Measurements from ENCODE around the gene NTM. TPM values are rescaled to one million over a fixed set of nuclear protein-coding genes. Genes with fewer than 3 reads are reported as not detected.

Gene NTM
- polyA plus RNA-seq, 2 donors: 0.24 to 1.1 TPM

GRCh38 chr11:131918663-131919062 is 548.2 kb downstream of the NTM start:
- Histone ChIP-seq H3K4me1 (ENCODE audit: control insufficient read depth in 2 of 2, insufficient read depth in 2 of 2, low read length in 1 of 2) (no peaks in the 10 kb centered on the region), H3K36me3 (ENCODE audit: control insufficient read depth in 2 of 2, insufficient read depth in 2 of 2, low read length in 1 of 2) (no peaks in the 10 kb centered on the region), H3K4me3 (ENCODE audit: low read depth in 1 of 2, low read length in 2 of 2) (no peak overlapping the region), H3K27ac (ENCODE audit: low read depth in 2 of 2, low read length in 1 of 2) (no peak overlapping the region), H3K9me3 (ENCODE audit: control insufficient read depth in 2 of 2, insufficient read depth in 1 of 2, low read depth in 1 of 2, low read length in 1 of 2) (peaks cover 1 to 3% of the 10 kb centered on the region in 2 donors), H3K27me3 (ENCODE audit: control insufficient read depth in 1 of 2, insufficient read depth in 2 of 2, low read length in 2 of 2) (no peaks in the 10 kb centered on the region)
- 74% methylated on average over 4 of the region's 4 CpGs for WGBS, 2 donors

- no peak overlapping the region for H3K27ac ChIP-seq (ENCODE audit: low read depth in 2 of 2, low read length in 1 of 2)
- WGBS, 2 donors: 86 to 88% methylated on average over 6 of the region's 6 CpGs
- no peak overlapping the region for H3K4me3 ChIP-seq (ENCODE audit: low read depth in 1 of 2, low read length in 2 of 2)
- H3K4me1 ChIP-seq (ENCODE audit: control insufficient read depth in 2 of 2, insufficient read depth in 2 of 2, low read length in 1 of 2): peaks cover 2 to 4% of the 10 kb centered on the region in 2 donors
- peaks cover 3 to 4% of the 10 kb centered on the region in 2 donors for H3K9me3 ChIP-seq (ENCODE audit: control insufficient read depth in 2 of 2, insufficient read depth in 1 of 2, low read depth in 1 of 2, low read length in 1 of 2)
- no peaks in the 10 kb centered on the region for H3K36me3 ChIP-seq (ENCODE audit: control insufficient read depth in 2 of 2, insufficient read depth in 2 of 2, low read length in 1 of 2)
- H3K27me3 ChIP-seq (ENCODE audit: control insufficient read depth in 1 of 2, insufficient read depth in 2 of 2, low read length in 2 of 2): no peaks in the 10 kb centered on the region
Observed at GRCh38 chr11:131922220-131922619, 551.8 kb downstream of the NTM start.

GRCh38 chr11:131923309-131923708 is 552.9 kb downstream of the NTM start:
- Histone ChIP-seq H3K4me3 (ENCODE audit: low read depth in 1 of 2, low read length in 2 of 2) (no peak overlapping the region), H3K9me3 (ENCODE audit: control insufficient read depth in 2 of 2, insufficient read depth in 1 of 2, low read depth in 1 of 2, low read length in 1 of 2) (peaks cover 0 to 4% of the 10 kb centered on the region in 2 donors), H3K27me3 (ENCODE audit: control insufficient read depth in 1 of 2, insufficient read depth in 2 of 2, low read length in 2 of 2) (no peaks in the 10 kb centered on the region), H3K4me1 (ENCODE audit: control insufficient read depth in 2 of 2, insufficient read depth in 2 of 2, low read length in 1 of 2) (peaks cover 2 to 4% of the 10 kb centered on the region in 2 donors), H3K36me3 (ENCODE audit: control insufficient read depth in 2 of 2, insufficient read depth in 2 of 2, low read length in 1 of 2) (no peaks in the 10 kb centered on the region), H3K27ac (ENCODE audit: low read depth in 2 of 2, low read length in 1 of 2) (no peak overlapping the region)
- 56 to 62% methylated on average over 3 of the region's 3 CpGs for WGBS, 2 donors

GRCh38 chr11:131924001-131924400 is 553.6 kb downstream of the NTM start:
- H3K36me3 ChIP-seq (ENCODE audit: control insufficient read depth in 2 of 2, insufficient read depth in 2 of 2, low read length in 1 of 2): no peaks in the 10 kb centered on the region
- no peak overlapping the region for H3K4me3 ChIP-seq (ENCODE audit: low read depth in 1 of 2, low read length in 2 of 2)
- WGBS, 2 donors: 57 to 58% methylated on average over 8 of the region's 8 CpGs
- H3K4me1 ChIP-seq (ENCODE audit: control insufficient read depth in 2 of 2, insufficient read depth in 2 of 2, low read length in 1 of 2): peaks cover 2 to 4% of the 10 kb centered on the region in 2 donors
- H3K27me3 ChIP-seq (ENCODE audit: control insufficient read depth in 1 of 2, insufficient read depth in 2 of 2, low read length in 2 of 2): no peaks in the 10 kb centered on the region
- no peak overlapping the region for H3K27ac ChIP-seq (ENCODE audit: low read depth in 2 of 2, low read length in 1 of 2)
- peaks cover 0 to 4% of the 10 kb centered on the region in 2 donors for H3K9me3 ChIP-seq (ENCODE audit: control insufficient read depth in 2 of 2, insufficient read depth in 1 of 2, low read depth in 1 of 2, low read length in 1 of 2)

GRCh38 chr11:131924457-131925201 is 554.2 kb downstream of the NTM start:
- no peaks in the 10 kb centered on the region for H3K27me3 ChIP-seq (ENCODE audit: control insufficient read depth in 1 of 2, insufficient read depth in 2 of 2, low read length in 2 of 2)
- H3K4me1 ChIP-seq (ENCODE audit: control insufficient read depth in 2 of 2, insufficient read depth in 2 of 2, low read length in 1 of 2): peaks cover 2 to 4% of the 10 kb centered on the region in 2 donors
- WGBS, 2 donors: 15 to 29% methylated on average over 4 of the region's 4 CpGs
- peaks cover 0 to 4% of the 10 kb centered on the region in 2 donors for H3K9me3 ChIP-seq (ENCODE audit: control insufficient read depth in 2 of 2, insufficient read depth in 1 of 2, low read depth in 1 of 2, low read length in 1 of 2)
- no peaks in the 10 kb centered on the region for H3K36me3 ChIP-seq (ENCODE audit: control insufficient read depth in 2 of 2, insufficient read depth in 2 of 2, low read length in 1 of 2)
- H3K4me3 ChIP-seq (ENCODE audit: low read depth in 1 of 2, low read length in 2 of 2): no peak overlapping the region
- no peak overlapping the region for H3K27ac ChIP-seq (ENCODE audit: low read depth in 2 of 2, low read length in 1 of 2)

- WGBS, 2 donors: 89 to 96% methylated on average over 4 of the region's 4 CpGs
- Histone ChIP-seq H3K4me1 (ENCODE audit: control insufficient read depth in 2 of 2, insufficient read depth in 2 of 2, low read length in 1 of 2) (peaks cover 2 to 4% of the 10 kb centered on the region in 2 donors), H3K27ac (ENCODE audit: low read depth in 2 of 2, low read length in 1 of 2) (no peak overlapping the region), H3K36me3 (ENCODE audit: control insufficient read depth in 2 of 2, insufficient read depth in 2 of 2, low read length in 1 of 2) (no peaks in the 10 kb centered on the region), H3K4me3 (ENCODE audit: low read depth in 1 of 2, low read length in 2 of 2) (no peak overlapping the region), H3K9me3 (ENCODE audit: control insufficient read depth in 2 of 2, insufficient read depth in 1 of 2, low read depth in 1 of 2, low read length in 1 of 2) (peaks cover 0 to 4% of the 10 kb centered on the region in 2 donors), H3K27me3 (ENCODE audit: control insufficient read depth in 1 of 2, insufficient read depth in 2 of 2, low read length in 2 of 2) (no peaks in the 10 kb centered on the region)
Observed at GRCh38 chr11:131925829-131926228, 555.4 kb downstream of the NTM start.

GRCh38 chr11:131928992-131929391 is 558.6 kb downstream of the NTM start:
- peaks cover 0 to 8% of the 10 kb centered on the region in 2 donors for H3K9me3 ChIP-seq (ENCODE audit: control insufficient read depth in 2 of 2, insufficient read depth in 1 of 2, low read depth in 1 of 2, low read length in 1 of 2)
- H3K4me1 ChIP-seq (ENCODE audit: control insufficient read depth in 2 of 2, insufficient read depth in 2 of 2, low read length in 1 of 2): peaks cover under 1% of the 10 kb centered on the region in 2 donors
- no peaks in the 10 kb centered on the region for H3K36me3 ChIP-seq (ENCODE audit: control insufficient read depth in 2 of 2, insufficient read depth in 2 of 2, low read length in 1 of 2)
- H3K27ac ChIP-seq (ENCODE audit: low read depth in 2 of 2, low read length in 1 of 2): no peak overlapping the region
- H3K4me3 ChIP-seq (ENCODE audit: low read depth in 1 of 2, low read length in 2 of 2): no peak overlapping the region
- WGBS, 2 donors: 71 to 73% methylated on average over 11 of the region's 11 CpGs
- H3K27me3 ChIP-seq (ENCODE audit: control insufficient read depth in 1 of 2, insufficient read depth in 2 of 2, low read length in 2 of 2): no peaks in the 10 kb centered on the region

GRCh38 chr11:131932584-131933325 is 562.3 kb downstream of the NTM start:
- no peaks in the 10 kb centered on the region for H3K4me1 ChIP-seq (ENCODE audit: control insufficient read depth in 2 of 2, insufficient read depth in 2 of 2, low read length in 1 of 2)
- no peak overlapping the region for H3K4me3 ChIP-seq (ENCODE audit: low read depth in 1 of 2, low read length in 2 of 2)
- H3K36me3 ChIP-seq (ENCODE audit: control insufficient read depth in 2 of 2, insufficient read depth in 2 of 2, low read length in 1 of 2): no peaks in the 10 kb centered on the region
- peaks cover 0 to 5% of the 10 kb centered on the region in 2 donors for H3K9me3 ChIP-seq (ENCODE audit: control insufficient read depth in 2 of 2, insufficient read depth in 1 of 2, low read depth in 1 of 2, low read length in 1 of 2)
- H3K27me3 ChIP-seq (ENCODE audit: control insufficient read depth in 1 of 2, insufficient read depth in 2 of 2, low read length in 2 of 2): no peaks in the 10 kb centered on the region
- 55 to 56% methylated on average over 13 of the region's 13 CpGs for WGBS, 2 donors
- no peak overlapping the region for H3K27ac ChIP-seq (ENCODE audit: low read depth in 2 of 2, low read length in 1 of 2)

- H3K4me1 ChIP-seq (ENCODE audit: control insufficient read depth in 2 of 2, insufficient read depth in 2 of 2, low read length in 1 of 2): no peaks in the 10 kb centered on the region
- no peak overlapping the region for H3K27ac ChIP-seq (ENCODE audit: low read depth in 2 of 2, low read length in 1 of 2)
- H3K27me3 ChIP-seq (ENCODE audit: control insufficient read depth in 1 of 2, insufficient read depth in 2 of 2, low read length in 2 of 2): no peaks in the 10 kb centered on the region
- no peak overlapping the region for H3K4me3 ChIP-seq (ENCODE audit: low read depth in 1 of 2, low read length in 2 of 2)
- 75 to 79% methylated on average over 4 of the region's 4 CpGs for WGBS, 2 donors
- H3K36me3 ChIP-seq (ENCODE audit: control insufficient read depth in 2 of 2, insufficient read depth in 2 of 2, low read length in 1 of 2): no peaks in the 10 kb centered on the region
- H3K9me3 ChIP-seq (ENCODE audit: control insufficient read depth in 2 of 2, insufficient read depth in 1 of 2, low read depth in 1 of 2, low read length in 1 of 2): peaks cover 0 to 5% of the 10 kb centered on the region in 2 donors
Observed at GRCh38 chr11:131934006-131934405, 563.6 kb downstream of the NTM start.
